Measurements from ENCODE around the gene ROR1. TPM values are rescaled to one million over a fixed set of nuclear protein-coding genes. Genes with fewer than 3 reads are reported as not detected.

ROR1 gene
- total RNA-seq, 1 donor = under 0.01 TPM

- peak in 1 of 3 donors; percentile 5 for DNase-seq (ENCODE audit: low read depth in 2 of 3, low spot score in 2 of 3)
Observed at GRCh38 chr1:64039390-64039926, 265.6 kb downstream of the ROR1 start.

GRCh38 chr1:64041371-64042131, 267.7 kb downstream of the ROR1 start:
- DNase-seq (ENCODE audit: low read depth in 2 of 3, low spot score in 2 of 3) = peak in 1 of 3 donors; percentile 9

GRCh38 chr1:64042331-64043100, 268.7 kb downstream of the ROR1 start:
- DNase-seq (ENCODE audit: low read depth in 2 of 3, low spot score in 2 of 3) = no peak

- no peak for DNase-seq (ENCODE audit: low read depth in 2 of 3, low spot score in 2 of 3)
Observed at GRCh38 chr1:64043288-64043687, 269.5 kb downstream of the ROR1 start.

GRCh38 chr1:64043976-64044375, 270.2 kb downstream of the ROR1 start:
- DNase-seq (ENCODE audit: low read depth in 2 of 3, low spot score in 2 of 3) = no peak

- no peak for DNase-seq (ENCODE audit: low read depth in 2 of 3, low spot score in 2 of 3)
Observed at GRCh38 chr1:64046243-64046642, 272.4 kb downstream of the ROR1 start.

GRCh38 chr1:64046891-64047290, 273.1 kb downstream of the ROR1 start:
- peak in 1 of 3 donors; percentile 52 for DNase-seq (ENCODE audit: low read depth in 2 of 3, low spot score in 2 of 3)

GRCh38 chr1:64047549-64047996, 273.8 kb downstream of the ROR1 start:
- no peak for DNase-seq (ENCODE audit: low read depth in 2 of 3, low spot score in 2 of 3)

GRCh38 chr1:64049900-64050540, 276.2 kb downstream of the ROR1 start:
- no peak for DNase-seq (ENCODE audit: low read depth in 2 of 3, low spot score in 2 of 3)

- no peak for DNase-seq (ENCODE audit: low read depth in 2 of 3, low spot score in 2 of 3)
Observed at GRCh38 chr1:64050601-64051000, 276.8 kb downstream of the ROR1 start.

- no peak for DNase-seq (ENCODE audit: low read depth in 2 of 3, low spot score in 2 of 3)
Observed at GRCh38 chr1:64051796-64052195, 278.0 kb downstream of the ROR1 start.

- DNase-seq (ENCODE audit: low read depth in 2 of 3, low spot score in 2 of 3) = no peak
Observed at GRCh38 chr1:64052777-64053176, 279.0 kb downstream of the ROR1 start.

- DNase-seq (ENCODE audit: low read depth in 2 of 3, low spot score in 2 of 3) = no peak
Observed at GRCh38 chr1:64055310-64055709, 281.5 kb downstream of the ROR1 start.

GRCh38 chr1:64059556-64059955, 285.7 kb downstream of the ROR1 start:
- DNase-seq (ENCODE audit: low read depth in 2 of 3, low spot score in 2 of 3) = no peak

GRCh38 chr1:64060611-64061302, 286.9 kb downstream of the ROR1 start:
- DNase-seq (ENCODE audit: low read depth in 2 of 3, low spot score in 2 of 3) = no peak

GRCh38 chr1:64061430-64062104, 287.8 kb downstream of the ROR1 start:
- no peak for DNase-seq (ENCODE audit: low read depth in 2 of 3, low spot score in 2 of 3)

- no peak for DNase-seq (ENCODE audit: low read depth in 2 of 3, low spot score in 2 of 3)
Observed at GRCh38 chr1:64062529-64062928, 288.7 kb downstream of the ROR1 start.

- DNase-seq (ENCODE audit: low read depth in 2 of 3, low spot score in 2 of 3) = no peak
Observed at GRCh38 chr1:64062941-64063581, 289.2 kb downstream of the ROR1 start.

GRCh38 chr1:64065571-64065970, 291.8 kb downstream of the ROR1 start:
- DNase-seq (ENCODE audit: low read depth in 2 of 3, low spot score in 2 of 3) = no peak

All from hematopoietic multipotent progenitor cell (in vitro differentiated cells).